NT2/D1 (cell line): Measurements from ENCODE around the gene SKAP1.

Experiments used
- SUZ12 ChIP-seq: IDR thresholded peaks from 2 replicates; pipeline ENCODE4 v1.6.1; 2011; ENCODE audit not compliant: insufficient read length, insufficient read depth; ENCODE audit errors: extremely low read depth
- YY1 ChIP-seq: IDR thresholded peaks from 2 replicates; pipeline ENCODE4 v1.6.1; 2011; ENCODE audit not compliant: insufficient read length, insufficient read depth
- ZNF274 ChIP-seq: IDR thresholded peaks from 2 replicates; pipeline ENCODE4 v1.6.1; 2011; ENCODE audit warnings: mild to moderate bottlenecking, low read depth, low read length

GRCh38 chr17:48442819-48443218, 12.8 kb upstream of the SKAP1 start:
- TF ChIP-seq ZNF274 (no peak), YY1 (no peak), SUZ12 (no peak)
